ENCODE data around the gene TNFRSF9. TPM values are rescaled to one million over a fixed set of nuclear protein-coding genes. Genes with fewer than 3 reads are reported as not detected.

Gene TNFRSF9
- 2.1 to 3.6 TPM (median 3.0 TPM) in 5 replicates for total RNA-seq (2022; extraction: Qiagen RNA extraction)

DNA sequence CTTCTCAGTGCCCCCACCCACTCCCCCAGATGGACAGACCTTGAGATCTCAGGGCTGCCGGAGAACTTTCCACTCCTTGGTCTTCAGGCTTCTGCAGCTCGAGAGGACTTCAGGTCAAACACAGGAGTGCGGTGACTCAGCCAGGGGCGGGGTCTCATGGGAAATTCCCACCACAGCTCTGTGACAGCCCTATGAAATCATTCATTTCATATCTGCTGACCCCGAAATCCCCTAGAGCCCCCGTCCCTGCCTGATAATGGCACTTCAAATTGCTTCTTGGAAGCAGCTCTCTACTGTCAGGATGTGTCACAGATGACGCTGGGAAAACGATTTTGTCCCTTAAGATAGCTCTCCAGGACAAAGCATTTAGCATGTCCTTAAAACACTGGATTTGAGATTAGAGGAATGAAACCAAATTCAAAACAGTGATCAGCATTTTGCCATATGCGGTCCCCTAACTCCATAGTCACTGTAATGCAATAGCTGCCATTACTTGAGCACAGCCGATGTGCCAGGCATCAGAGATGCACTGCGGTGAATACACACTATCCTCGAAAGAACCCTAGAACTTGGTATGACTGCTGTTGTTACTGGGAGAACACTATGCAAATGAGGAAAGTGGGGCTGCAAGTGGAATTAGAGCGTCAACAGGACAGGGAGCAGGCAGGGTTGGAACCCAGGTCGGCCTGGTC, at the start of gene TNFRSF9:
TSS of gene TNFRSF9 (minus strand) at position 95 of the 692 bp plus-strand sequence. CDS start 845 bp downstream, outside the sequence.

DNA sequence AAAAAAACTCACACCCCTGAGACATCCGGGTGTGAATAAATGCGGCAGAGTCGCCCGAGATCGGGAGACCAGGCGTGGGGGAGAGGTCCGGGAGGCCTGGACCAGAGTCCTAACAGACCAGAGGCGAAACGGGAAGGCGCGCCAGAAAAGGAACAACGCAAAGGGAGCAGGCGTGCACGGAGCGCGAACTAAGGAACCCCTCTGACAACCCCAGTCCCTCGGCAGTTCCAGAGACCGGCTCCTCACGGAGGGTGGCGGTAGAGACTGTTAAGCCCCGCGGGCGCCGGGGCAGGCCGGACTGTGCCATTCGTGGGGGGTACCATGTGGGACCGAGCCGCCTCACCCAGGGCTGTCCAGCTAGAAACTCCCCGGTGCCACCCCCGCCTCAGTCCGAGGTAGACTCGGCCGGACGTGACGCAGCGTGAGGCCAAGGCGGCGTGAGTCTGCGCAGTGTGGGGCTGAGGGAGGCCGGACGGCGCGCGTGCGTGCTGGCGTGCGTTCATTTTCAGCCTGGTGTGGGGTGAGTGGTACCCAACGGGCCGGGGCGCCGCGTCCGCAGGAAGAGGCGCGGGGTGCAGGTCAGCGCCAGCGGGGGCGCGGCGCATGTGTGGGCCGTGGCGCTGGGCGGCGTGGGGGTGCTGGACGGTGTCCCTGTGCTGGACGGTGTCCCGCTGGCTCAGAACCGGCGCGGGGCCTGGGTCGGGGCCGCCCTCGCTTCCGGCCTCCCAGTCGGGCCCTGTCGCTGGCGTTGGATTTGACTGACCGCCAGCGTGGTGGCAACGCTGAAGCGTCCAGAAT, 20.8 kb upstream of the TNFRSF9 start, which contains the start of gene PARK7:
TSS of gene PARK7 (plus strand) at position 496 of the 798 bp plus-strand sequence. CDS start 1,075 bp downstream, outside the sequence.

Other genes starting within 250 kb of the TNFRSF9 start
- gene VAMP3, start 169.5 kb downstream of the TNFRSF9 start, total RNA-seq (2022; extraction: Qiagen RNA extraction), result 64.7 to 75.8 TPM (median 67.5 TPM) in 5 replicates
- gene PER3, start 156.5 kb downstream of the TNFRSF9 start, total RNA-seq (2022; extraction: Qiagen RNA extraction), result 0.66 to 1.3 TPM (median 0.77 TPM) in 5 replicates
- gene UTS2, start 87.8 kb downstream of the TNFRSF9 start, total RNA-seq (2022; extraction: Qiagen RNA extraction), result not detected in 5 replicates
- 323 to 364 TPM (median 352 TPM) in 5 replicates for gene PARK7, start 20.9 kb upstream of the TNFRSF9 start, total RNA-seq (2022; extraction: Qiagen RNA extraction)
- gene ERRFI1, start 85.5 kb upstream of the TNFRSF9 start, total RNA-seq (2022; extraction: Qiagen RNA extraction), result 87.0 to 129 TPM (median 117 TPM) in 5 replicates